Raji (cell line): ENCODE measurements around the gene IRAK1BP1.

ENCODE experiments used
- POLR2A ChIP-seq: IDR thresholded peaks from 2 replicates; pipeline ENCODE4 v1.6.1; 2011; ENCODE audit warnings: low read depth, low read length, control low read depth; ENCODE audit not compliant: insufficient read depth

The IRAK1BP1 gene

GRCh38 chr6:78867370-78868040, at the start of gene IRAK1BP1:
IRAK1BP1 (plus strand) TSS chr6:78867551; CDS start chr6:78867577, 26 bp downstream.
- TF ChIP-seq POLR2A, result peak; percentile 79

DNA sequence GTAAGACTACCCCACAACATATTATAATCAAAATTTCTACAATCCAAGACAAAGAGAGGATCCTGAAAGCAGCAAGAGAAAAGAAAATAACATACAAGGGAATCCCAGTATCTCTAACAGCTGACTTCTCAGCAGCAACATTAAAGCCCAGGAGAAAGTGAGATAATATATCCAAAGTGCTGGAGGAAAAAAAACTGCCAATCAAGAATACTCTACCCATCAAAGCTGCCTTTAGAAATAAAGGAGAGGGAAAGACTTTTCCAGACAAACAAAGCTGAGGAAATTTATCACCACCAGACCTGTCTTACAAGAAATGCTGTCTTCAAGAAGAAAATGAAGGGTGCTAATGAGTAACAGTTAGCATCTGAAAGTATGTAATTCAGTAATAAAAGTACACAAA, 43.3 kb upstream of the IRAK1BP1 start:
- no peak for TF ChIP-seq POLR2A

- no peak for TF ChIP-seq POLR2A
Observed at GRCh38 chr6:78829407-78829806, 37.9 kb upstream of the IRAK1BP1 start.

DNA sequence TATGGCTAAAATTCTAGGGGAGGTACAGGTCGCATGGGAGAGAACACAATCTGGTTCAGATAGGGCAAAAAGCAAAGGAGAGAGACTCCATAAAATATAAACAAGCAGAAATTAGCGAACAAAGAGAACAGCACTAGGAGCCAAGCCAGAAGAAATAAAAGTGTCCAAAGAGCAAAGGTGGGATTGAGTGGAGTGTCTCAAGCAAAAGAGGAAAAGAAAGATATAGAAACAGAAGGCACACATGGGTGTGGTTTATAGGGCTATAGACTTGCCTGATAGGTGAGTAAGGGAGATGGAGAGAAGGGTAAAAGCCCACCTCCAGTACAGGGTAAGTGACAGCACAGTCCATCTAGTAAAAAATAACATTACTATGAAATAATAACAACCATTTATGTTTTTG, 36.5 kb upstream of the IRAK1BP1 start:
- TF ChIP-seq POLR2A, result no peak

DNA sequence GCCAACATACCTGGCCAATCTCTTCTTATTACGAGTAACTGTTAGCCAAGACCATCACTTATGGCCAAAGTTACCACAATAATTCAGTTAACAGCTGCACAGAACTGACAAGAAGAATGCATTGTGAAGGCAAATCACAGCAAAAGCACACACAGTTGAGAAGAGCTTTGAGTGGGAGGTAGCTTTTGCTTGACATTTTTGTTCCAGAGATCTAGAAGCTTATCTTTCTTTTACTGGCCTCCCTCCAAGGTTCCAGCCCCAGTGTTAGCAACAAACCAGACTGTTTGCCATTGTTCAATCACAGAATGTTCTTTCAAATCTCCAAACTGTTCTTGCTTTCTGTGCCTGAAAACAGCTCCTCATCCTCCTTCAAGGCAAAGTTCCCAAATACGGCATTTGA, 35.9 kb upstream of the IRAK1BP1 start:
- TF ChIP-seq POLR2A, result no peak

- no peak for TF ChIP-seq POLR2A
Observed at GRCh38 chr6:78832091-78832808, 35.1 kb upstream of the IRAK1BP1 start.

DNA sequence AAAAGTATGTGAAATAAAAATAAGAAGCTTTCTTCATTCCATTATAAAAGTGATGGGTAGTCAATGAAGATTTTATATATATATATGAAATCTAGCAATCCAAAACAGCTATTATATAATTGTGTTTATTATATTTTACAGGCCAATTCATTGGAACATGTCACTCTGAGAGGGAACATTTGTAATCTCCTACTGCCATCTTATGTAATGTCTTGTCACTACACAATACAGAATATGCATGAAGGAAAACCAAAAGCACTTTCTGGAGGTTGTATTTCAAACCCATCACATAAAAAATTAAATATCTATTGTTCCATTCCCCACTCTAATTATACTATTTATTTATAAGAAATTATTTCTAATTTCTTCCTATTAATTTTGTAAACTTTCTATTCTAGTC, 31.5 kb upstream of the IRAK1BP1 start:
- no peak for TF ChIP-seq POLR2A

DNA sequence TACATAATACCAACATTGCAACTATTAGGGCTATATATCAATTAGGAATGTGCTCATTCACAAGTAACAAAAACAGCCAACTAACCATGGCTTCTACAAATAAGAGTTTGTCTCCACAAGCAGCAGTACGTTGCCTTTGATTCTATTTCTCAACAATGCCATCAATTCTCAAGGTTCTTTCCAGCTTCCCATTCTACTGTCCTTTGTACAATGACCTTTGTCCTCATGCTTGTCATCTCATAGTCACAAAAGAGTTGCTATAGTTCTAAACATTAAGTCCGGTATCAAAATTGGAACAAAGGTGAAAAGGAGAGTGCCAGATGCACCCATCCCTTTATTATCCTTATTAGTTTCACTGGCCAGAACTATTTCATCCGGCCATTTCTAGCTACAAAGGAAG, 30.8 kb upstream of the IRAK1BP1 start:
- TF ChIP-seq POLR2A, result no peak

GRCh38 chr6:78841111-78841510, 26.2 kb upstream of the IRAK1BP1 start:
- TF ChIP-seq POLR2A, result no peak

GRCh38 chr6:78842953-78843352, 24.4 kb upstream of the IRAK1BP1 start:
- TF ChIP-seq POLR2A, result no peak

DNA sequence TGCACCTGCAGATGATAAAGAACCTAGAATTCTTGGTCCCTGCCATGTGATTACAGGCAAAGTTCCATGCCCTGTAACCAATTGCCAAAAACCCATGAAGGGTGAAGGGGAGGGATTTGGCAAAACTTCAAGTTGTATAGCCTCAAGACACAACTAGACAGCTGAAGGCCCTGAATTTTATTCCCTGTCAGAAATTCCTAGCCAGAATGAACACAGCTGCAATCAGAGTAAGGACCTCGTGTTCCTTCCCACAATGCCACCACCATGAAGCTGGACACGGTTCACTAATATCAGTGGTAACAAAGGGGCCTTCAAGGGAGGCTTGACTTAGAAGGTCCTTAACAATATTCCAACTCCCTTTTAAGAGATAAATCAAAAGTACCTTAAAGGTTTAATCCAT, 22.5 kb upstream of the IRAK1BP1 start:
- no peak for TF ChIP-seq POLR2A

GRCh38 chr6:78845567-78845966, 21.8 kb upstream of the IRAK1BP1 start:
- TF ChIP-seq POLR2A, result no peak

- TF ChIP-seq POLR2A, result no peak
Observed at GRCh38 chr6:78850621-78851020, 16.7 kb upstream of the IRAK1BP1 start.

DNA sequence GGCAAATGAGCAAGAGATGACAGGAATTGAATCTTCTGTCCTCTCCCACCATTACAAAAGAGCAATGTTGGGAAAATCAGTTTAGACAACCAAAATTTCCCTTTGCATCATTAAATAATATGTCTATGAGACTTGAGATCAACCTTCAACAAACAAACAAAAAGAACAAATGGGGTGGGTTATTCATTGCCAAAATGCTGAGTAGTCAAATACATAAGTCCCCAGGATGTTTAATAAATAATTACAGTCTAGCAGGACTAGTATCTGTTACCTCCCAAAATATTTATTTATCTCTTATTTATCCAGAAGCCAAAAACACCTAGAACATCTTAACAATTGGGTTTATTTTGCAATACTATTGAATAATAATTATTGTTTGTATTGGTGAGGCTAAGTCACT, 16.2 kb upstream of the IRAK1BP1 start:
- no peak for TF ChIP-seq POLR2A

GRCh38 chr6:78854546-78854945, 12.8 kb upstream of the IRAK1BP1 start:
- TF ChIP-seq POLR2A, result no peak

- TF ChIP-seq POLR2A, result no peak
Observed at GRCh38 chr6:78861509-78861908, 5.8 kb upstream of the IRAK1BP1 start.

DNA sequence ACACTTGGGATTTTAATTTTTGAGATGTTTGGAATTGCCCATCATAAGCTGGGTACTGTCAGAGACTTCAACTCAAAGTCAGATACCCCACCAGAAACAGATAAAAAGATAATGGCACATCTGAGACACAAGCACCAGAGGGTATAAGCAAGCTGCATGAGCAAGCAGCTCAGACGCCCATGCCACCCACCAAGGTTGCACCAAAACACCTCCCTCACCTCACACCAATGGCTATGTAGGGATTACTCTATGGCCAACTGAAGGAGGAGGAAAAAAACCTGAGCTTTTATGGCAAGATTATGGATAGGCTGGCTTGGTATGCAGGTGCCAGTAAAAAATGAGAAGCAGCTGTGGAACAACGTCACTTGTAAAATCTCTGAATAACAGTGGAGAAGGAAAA, 3.8 kb upstream of the IRAK1BP1 start:
- no peak for TF ChIP-seq POLR2A
